Activated CD8-positive, alpha-beta memory T cell treated with anti-CD3 and anti-CD28 coated beads, Interleukin-2, amount 50 U/mL, for 1 hour (primary cell): ENCODE measurements around the gene EIF5.
A peak's percentile ranks its signal among the peaks of the same experiment; 100 is the strongest.

Experiments used
- DNase-seq: peaks from one replicate; pipeline ENCODE4 v3.0.0-alpha.2; 2020; ENCODE audit errors: extremely low read depth

EIF5 gene

DNA sequence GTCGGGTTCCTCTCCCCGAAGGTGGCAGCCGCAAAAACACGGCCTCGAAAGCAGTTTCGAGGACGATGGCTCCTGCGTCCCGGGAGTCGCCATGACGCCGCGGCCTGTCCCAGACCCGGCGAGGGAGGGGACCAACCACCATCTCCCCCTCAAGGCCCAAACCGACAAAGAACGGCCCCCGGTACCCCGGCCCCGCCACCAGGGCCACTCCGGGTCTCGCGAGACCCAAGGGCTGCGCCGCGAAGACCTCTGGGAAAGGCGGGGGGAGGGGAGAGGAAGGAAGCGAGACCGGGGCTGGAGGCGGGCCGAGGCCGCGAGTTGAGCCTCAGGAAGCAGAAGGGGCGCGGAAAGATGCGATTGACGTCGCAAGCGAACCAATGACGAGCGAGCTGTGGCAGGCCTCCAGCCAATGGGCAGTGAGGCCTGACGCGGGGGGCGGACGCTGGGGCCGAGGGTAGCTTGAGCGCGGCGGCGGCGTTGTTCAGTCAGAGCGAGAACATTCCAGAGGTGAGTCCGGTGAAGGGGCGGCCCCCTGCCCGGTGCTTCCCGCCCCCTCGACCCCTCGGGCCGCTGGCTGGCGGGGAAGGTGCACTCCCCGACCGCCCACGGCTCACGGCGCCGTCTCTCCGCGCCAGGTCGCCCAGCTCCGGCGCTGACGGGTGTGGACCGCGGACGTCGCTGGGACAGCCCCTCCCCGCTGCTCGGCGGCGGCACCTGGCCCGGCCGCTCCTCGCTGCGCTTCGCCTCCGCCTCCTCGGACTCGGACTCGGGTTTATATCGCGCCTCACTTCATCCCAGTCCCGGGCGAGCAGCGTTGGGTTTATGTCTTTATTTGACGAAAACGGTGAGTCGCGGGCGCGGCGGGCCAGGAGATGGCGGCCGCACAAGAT lies at the start of gene EIF5:
EIF5 (plus strand) TSS at position 484 of the 890 bp plus-strand sequence. CDS start 1,624 bp downstream, outside the sequence.
- DNase-seq = peak; percentile 99

DNA sequence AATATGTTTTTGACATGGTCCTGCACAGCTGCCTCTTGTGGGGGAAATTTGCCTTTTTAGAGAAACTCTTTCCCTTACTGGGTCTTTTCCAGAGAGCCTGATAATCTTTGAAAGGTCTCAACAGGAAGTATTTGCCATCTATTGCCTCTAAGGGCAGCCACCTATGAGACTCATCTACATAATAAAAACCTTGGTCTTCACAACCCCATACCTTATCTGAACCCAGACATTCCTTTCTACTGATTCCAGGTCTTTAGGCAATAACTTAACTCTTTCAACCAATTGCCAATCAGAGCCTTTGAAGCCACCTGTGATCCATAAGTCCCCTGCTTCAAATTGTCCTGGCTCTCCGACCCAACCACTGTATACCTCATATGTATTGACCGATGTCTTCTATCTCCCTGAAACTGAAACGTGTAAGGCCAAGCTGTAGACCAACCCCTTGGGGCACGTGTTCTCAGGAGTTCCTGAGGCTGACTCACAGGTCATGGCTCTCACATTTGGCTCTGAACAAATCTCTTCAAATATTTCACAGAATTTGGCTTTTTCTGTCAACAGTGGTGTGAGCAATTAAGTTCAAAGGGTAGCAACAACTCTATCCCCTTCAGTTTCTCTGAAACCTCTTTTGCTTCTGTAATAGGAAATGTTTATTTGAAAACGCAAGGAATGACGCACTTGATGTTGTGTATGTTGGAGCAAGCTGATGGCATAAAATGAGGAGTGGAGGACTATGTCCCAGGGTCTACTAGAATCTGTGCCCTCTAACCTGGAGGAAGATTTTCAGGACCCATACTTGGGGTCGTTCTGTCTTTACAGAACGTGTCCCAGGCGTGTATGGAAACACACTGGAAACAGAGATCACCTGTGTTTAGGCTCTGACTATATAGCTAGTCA lies 49.2 kb upstream of the EIF5 start:
- DNase-seq = no peak

DNA sequence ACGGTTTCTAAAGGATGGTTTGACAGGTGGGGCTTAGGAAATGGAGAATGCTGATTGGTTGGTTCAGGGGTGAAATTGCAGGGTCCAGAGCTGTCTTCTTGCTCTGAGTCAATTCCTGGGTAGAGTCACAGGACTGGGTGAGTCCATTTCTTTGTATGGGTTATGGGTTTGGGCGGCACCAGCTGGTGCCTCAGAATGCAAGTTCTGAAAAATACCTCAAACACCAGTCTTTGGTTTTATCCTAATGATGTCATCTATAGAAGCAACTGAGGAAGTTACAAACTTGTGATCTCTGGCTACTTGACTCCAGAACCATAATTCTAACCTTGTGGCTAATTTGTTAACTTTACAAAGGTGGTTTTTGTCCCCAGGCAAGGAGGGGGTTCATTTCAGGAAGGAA lies 47.6 kb upstream of the EIF5 start:
- DNase-seq = no peak

DNA sequence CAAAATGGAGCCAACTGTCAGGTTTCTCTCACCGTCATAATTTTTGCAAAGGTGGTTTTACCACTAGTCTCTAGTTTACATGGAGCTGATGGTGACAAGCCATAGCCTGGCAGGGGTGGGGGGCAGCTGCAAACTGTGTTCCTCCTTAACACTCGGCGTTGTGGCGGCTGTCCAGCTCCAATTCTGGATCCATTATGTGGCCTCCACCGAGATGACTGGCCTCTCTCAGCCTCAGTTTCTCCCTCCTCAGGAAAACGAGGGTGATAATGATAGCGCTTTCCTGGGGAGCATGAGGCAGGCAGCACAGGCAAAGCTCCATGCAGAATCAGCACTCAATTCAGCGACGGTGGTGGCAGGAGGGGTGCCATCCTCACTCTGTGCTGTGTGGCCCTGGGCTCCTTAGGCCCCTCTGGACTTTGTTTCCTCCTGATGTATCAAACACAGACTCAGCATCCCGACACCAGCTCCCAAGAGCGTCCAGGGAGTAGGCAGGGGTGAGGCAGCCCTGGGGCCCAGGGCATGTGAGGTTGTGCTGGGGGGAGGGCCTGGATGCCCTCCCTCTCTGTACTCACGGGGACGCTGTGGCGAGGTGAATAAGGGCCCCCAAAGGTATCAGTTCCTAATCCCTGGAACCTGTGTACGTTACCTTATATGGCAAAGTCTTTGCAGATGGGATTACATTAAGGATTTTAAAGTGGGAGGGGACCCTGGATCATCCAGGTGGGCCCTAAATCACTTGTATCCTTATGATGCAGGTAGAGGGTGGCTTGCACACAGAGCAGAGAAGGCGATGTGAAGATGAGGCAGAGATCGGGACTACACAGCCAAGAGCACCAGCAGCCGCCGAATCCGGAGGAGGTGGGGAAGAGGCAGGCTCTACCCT lies 46.8 kb upstream of the EIF5 start:
- DNase-seq = no peak

GRCh38 chr14:103288076-103288766 lies 45.8 kb upstream of the EIF5 start:
- no peak for DNase-seq

- DNase-seq = no peak
Observed at GRCh38 chr14:103290056-103290455, 44.0 kb upstream of the EIF5 start.

- no peak for DNase-seq
Observed at GRCh38 chr14:103290494-103290893, 43.5 kb upstream of the EIF5 start.

GRCh38 chr14:103290961-103291360 lies 43.1 kb upstream of the EIF5 start:
- DNase-seq = no peak

DNA sequence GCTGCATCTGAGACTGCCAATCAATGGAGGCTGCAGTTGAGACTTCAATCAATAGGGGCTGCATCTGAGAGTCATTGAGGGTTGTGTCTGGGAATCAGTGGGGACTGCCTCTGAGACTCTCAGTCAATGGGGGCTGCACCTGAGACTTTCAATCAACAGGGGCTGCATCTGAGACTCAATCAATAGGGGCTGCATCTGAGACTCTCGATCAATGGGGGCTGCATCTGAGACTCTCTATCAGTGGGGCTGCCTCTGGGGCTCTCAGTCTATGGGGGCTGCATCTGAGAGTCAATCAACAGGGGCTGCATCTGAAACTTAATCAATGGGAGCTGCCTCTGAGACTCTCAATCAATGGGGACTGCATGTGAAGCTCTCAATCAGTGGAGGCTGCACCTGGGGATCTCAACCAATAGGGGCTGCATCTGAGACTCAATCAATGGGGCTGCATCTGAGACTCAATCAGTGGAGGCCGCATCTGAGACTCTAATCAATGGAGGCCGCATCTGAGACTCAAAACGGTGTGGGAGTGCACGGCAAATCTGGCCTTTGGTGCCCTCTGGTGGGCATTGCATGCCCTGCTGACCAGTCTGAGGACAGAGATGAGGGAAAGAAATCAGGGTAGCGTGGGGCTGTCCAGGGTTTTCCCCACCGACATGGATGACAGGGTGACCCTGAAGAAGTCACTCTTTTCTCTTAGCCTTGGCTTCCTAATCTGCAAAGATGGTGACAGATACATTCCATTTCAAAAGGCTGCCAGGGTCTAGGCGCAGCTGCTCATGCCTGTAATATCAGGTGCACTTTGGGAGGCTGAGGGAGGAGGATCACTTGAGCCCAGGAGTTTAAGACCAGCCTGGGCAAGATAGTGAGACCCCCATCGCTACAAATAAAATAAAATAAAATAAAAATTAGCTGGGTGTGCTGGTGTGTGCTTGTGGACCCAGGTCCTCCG lies 41.3 kb upstream of the EIF5 start:
- peak; percentile 17 for DNase-seq

- no peak for DNase-seq
Observed at GRCh38 chr14:103293465-103293864, 40.6 kb upstream of the EIF5 start.

- DNase-seq = no peak
Observed at GRCh38 chr14:103294091-103294490, 39.9 kb upstream of the EIF5 start.

DNA sequence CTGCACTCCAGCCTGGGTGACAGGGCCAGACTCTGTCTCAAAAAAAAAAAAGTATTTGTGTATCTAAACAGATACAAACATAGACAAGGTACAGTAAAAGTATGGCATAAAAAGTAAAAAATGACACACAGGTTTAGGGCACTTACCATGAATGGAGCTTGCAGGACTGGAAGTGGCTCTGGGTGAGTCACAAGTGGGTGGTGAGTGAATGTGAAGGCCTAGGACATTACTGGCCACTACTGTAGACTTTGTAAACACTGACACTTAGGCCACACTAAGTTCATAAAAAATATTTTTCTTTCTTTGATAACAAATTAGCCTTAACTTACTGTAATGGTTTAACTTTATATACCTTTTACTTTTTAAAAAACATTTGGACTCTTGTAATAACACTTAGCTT lies 38.0 kb upstream of the EIF5 start:
- no peak for DNase-seq

GRCh38 chr14:103296987-103297386 lies 37.0 kb upstream of the EIF5 start:
- DNase-seq = no peak

DNA sequence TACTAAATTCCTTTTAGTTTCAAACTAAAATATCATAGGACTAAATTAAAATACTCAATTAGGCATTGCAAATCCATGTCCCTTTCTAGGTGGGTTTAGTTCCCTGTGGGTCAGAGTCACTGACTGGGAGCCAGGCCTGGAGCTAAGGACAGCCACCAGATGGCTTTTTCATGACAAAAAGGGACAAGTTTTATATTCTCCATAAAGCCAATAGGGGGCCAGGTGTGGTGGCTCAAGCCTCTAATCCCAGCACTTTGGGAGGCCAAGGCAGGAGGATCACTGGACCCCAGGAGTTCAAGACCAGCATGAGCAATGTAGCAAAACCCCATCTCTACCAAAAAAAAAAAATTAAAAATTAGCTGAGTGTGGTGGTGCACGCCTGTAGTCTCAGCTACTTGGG lies 35.4 kb upstream of the EIF5 start:
- DNase-seq = no peak

DNA sequence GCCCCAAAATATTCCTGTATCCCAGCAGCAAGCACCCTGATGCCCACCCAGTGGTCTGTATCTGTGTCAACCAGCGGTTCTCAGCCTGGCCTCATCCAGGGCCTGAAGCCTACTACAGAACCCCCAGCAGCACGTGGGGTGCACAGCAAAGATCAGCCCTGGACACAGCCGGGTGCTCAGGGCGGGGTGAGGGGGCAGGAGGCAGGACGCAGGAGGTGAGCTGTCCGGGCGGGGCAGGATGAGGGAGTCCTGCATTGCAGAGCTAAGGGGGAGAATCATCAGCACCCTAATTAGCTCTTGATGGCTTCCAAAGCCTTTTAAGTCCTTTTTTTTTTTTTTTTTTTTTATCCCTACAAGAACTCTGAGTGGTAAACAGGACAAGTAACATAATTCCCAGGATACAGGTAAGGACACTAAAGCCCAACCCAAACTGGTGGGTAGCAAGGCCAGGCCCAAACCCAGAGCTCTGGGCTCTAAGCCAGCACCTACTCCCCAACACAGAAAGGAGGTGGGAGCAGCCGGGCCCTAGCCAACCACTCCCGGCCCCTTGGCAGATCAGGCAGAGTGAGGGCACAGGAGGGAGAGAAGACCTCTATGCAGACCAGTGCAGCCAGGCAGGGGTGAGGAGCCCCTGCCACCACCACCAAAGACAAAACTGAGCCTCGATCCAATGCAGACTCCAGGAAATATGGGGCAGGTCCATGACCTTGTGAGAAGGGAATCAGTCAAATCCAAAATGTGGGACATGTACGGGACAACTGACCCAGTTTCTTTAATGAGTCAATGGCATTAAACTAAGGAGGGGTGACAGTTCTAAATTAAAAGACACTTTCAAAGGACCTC lies 32.3 kb upstream of the EIF5 start:
- DNase-seq = no peak

- DNase-seq = no peak
Observed at GRCh38 chr14:103302966-103303365, 31.1 kb upstream of the EIF5 start.

DNA sequence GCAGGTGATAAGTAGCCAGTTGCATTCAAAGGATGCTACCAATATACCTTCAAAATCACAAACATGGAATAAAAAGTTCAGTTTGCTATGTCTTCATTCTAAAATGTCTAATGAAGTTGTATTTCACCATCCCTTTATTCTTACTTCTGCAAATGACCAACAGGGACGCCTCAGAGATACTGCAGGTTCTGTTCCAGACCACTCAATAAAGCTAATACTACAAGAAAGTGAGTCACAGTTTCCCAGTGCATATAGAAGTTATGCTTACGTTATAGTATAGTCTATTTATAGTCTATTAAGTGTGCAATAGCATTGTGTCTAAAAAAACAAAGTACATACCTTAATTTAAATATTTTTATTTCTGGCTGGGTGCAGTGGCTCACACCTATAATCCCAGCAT lies 29.3 kb upstream of the EIF5 start:
- DNase-seq = no peak

GRCh38 chr14:103308717-103309616 lies 25.1 kb upstream of the EIF5 start:
- no peak for DNase-seq
